GM21360 (cell line): ENCODE results near the gene LTBP2.

Experiments
- ATAC-seq: cut with Tn5 transposase; IDR thresholded peaks from one replicate; pipeline ENCODE4 v1.9.1; 2021; ENCODE audit warnings: mild to moderate bottlenecking, moderate library complexity; ENCODE audit not compliant: unreplicated experiment

Gene LTBP2

DNA sequence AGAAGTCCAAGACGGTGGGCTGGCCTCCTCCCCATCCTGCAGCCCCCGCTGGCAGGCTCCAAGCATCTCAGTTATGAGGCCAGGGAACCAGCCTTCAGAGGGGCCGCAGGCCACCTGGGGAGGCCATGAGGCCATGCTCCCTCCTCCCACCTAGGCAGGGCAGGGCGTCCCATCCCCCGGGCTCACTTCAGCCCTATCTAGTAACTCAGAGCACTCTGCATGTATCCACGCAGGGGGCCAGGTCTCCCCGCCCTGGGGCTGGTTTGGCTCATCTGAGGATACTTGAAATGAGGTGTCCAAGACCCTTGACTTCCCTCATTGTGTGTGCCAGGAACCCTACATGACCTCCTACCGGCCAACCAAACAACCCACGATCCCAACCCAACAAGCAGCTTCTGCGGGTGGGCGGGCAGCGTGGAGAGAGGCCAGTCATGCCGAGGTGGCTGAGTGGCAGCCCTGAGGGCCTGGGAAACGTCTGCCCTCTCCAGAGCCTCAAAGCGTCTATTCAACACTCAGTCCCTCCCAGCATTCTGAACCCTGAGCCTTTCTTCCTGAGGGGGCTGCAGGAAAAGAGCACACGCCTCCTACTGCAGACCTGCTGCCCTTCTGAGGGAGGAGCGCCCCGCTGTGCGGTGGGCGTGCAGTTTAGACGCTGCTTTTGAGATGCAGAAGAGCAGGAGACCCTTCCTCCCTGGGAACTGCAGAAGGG, 101.7 kb downstream of the LTBP2 start:
- no peak for ATAC-seq

DNA sequence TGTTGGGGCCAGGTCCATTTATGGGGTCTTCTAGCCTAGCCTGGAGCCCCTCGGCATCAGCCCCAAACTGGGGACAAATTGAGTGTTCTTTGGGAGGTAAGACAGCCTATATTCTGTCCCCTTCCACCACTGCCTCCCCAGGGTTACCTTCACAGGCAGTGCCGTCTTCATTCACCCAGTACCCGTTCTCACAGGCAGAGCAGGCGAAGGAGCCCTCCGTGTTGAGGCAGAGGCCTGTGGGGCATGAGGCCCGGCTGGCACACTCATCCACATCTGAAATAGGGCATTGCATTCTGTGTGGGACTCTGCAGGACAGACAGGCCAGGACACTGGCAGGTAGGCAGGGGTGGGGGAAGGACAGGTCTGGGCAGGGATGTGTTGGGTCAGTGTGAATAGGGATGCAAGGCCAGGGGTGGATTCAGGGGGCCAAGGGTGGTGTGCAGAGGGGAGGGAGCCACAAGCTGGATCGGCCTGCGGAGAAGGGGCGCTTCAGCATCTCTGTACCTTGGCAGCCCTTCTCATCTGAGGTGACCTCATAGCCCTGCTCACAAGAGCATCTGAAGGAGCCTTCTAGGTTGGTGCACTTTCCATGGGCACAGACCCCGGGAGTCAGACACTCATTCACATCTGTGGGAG, 102.3 kb downstream of the LTBP2 start:
- no peak for ATAC-seq

DNA sequence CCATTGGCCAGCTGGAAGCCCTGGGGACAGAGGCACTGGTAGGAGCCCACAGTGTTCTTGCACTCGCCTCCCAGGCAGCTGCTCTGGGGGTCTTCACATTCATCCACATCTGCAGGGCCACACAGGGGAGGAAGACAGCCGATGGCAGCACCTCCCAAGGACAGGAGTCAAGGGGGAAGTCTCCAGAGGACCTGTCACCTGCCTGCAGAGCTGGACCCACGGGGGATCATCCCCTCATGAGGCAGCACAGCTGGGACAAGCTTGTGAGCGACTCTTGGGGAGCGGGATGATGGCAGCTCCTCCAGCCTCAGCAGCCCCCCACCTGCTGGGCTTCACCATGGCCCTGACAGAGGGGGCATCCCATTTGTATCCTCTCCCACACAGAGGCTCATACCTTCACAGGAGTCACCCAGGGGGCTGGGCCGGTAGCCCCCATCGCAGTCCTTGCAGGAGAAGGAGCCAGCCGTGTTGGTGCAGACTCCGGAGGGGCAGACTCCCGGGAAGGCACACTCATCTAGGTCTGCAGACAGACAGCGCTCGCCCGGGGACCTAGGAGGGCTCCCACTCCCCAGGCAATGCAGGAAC, 103.1 kb downstream of the LTBP2 start:
- no peak for ATAC-seq

DNA sequence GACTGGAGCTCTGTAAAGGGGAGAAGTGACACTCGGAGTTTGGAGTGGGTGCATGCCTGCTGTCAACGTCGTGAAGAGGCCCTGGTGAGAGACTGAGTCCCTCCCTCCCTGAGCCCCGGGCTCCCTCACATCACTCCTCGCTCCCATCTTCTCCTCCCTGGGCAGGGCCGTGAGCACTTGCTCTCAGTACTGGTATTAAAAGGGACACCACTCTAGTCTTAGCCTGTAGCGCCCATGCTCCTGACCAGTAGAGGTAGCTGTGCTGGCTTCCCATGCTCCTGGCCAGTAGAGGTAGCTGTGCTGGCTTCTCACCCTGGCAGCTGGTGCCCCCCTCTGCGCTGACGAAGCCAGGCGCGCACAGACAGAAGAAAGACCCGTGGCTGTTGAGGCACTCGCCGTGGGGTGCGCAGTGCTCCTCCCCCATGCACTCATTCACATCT, 103.7 kb downstream of the LTBP2 start:
- no peak for ATAC-seq

DNA sequence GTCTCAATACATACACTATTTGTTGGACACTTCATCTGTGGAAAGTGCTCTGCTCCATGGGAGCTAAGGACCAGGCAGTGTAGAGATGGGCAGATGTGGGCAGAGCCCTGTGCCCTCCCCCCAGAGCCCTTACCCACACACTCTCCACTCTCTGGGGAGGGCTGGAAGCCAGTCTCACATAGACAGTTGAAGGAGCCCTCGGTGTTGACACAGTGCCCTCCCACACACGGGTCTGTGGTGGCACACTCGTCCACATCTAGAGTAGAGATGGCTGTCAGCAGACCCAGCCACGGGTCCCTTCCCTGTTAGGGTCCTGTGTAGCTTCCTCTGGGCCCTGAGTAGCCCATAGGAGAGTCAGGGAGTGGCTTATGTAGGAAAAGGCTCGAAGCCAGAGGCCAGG, 104.2 kb downstream of the LTBP2 start:
- no peak for ATAC-seq

DNA sequence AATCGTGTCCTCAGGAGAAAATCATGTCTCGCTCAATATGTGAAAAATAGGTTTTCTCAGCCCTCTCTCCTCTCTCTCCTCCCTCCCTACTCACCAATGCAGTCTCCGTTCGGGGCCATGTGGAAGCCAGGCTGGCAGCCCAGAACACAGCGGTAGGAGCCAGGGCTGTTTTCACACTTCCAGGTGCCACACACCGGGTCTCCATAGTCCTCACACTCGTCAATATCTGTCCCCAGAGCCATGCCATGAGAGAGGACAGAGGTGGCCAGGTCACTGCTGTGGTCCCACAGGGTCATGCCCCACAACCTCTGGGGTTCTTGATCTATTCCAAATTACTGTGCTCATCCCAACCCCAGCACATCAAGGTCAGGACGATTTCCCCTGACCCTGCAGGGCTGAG, 105.0 kb downstream of the LTBP2 start:
- ATAC-seq, result no peak

DNA sequence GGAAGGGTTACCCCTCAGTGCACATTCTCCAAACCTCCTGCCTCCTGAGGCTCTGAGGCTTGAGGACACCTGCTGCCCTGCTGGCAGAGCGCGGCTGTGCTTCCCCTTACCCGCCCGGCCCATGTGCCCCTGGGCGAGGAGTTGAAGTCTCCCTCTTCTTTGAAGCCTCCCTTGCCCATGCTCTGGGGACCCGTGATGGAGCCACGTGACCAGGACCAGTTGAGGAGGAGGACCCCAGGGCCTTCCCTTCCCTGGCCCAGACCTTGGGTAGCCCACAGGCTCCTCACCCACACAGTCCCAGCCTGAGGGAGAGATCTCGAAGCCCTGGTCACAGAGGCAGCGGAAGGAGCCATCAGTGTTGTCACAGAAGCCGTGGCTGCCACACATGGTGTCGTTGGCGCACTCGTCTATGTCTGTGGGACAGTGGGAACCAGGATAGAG, 105.6 kb downstream of the LTBP2 start:
- ATAC-seq, result no peak

DNA sequence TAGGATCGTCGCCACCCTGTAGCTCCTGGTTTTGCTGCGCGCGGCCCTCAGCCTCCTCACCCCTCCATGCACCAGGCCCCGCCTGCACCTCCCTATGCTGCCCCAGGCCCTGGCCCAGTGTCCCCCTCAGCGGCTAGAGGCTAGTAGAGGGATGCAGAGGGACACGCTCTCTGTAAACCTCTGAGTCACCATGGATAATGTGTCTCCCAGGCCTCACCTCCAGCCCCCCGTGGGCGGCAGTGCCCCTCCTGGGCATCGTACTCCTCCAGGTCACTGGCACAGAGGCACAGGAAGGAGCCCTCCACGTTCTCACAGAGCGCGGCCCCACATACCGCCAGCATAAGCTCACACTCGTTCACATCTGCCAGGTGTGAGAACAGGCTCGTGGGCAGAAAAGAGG, 106.2 kb downstream of the LTBP2 start:
- no peak for ATAC-seq

DNA sequence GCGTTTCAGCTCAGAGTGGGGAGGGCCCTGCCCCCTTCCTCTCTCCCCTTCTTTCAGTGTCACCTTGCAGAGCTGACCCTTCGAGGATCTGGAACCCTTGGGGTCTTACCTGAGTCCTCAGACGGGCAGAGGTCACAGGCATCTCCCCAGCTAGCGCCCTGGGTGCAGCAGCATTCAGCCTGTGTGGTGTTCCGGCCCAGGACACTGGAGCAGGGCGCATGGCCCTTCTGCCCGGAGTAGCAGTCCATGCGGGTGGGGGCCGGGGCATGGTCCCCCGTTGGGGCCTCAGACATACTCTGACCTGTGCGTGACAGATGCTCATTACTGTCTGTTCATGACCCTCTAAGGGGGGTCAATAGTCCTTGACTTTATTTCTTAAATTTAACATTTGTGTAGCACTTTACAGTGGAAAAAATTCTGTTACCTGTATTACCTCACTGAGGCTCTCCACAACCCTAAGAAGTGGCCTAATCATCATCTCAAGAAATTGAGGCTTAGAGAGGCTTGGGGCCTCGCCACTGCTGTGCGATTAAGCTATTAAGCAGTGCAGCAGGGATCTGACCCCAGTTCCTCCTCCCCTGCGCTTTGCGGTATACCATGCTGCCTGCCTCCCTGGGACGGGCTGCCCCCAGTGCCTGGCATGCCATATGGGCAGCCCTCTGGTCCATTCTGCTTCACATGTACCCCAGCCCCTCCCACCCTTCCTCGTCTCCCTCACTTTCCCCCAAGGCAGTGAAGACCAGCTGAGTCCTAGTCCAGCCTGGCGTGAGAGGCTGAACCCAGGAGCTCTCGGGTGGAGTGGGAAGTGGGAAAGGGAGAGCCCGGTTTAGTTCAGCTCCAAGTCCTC, 106.9 kb downstream of the LTBP2 start:
- ATAC-seq, result no peak

DNA sequence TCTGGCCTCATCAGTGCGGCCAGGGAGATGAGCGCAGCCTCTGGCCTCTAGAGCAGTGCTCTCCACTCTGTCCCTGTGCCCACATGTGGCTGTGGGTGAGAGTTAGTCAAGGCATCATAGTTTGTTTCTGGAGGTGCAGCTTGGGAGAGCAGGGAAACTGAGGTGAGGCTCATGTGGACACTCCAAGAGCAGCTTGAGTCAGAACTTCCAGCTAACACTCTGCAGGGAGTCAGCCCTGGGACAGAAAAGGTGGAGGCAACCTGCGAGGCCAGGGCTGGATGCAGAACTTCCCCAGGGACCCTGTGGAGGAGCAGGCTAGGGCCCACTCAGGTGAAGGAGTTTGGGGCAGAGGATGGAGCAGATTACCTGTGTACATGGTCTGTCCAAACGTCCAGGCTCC, 107.6 kb downstream of the LTBP2 start:
- ATAC-seq, result no peak

DNA sequence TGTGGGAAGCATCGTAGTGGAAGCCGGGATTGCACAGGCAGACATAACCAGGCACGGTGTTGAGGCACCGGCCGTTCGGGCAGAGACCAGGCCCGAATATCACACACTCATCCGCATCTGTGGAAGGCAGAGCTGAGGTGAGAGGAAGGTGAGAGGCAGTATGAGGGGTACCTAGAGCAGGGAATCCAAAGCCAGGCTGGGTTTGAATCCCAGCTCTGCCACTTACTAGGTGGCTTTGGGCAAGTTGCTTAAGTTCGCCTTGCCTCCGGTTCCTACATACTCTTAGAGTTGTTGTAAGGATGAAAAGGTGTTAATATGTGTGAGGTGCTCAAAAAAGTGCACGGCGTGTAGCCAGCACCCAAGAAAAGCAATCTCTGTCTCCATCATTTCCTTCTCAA, 108.1 kb downstream of the LTBP2 start:
- no peak for ATAC-seq

DNA sequence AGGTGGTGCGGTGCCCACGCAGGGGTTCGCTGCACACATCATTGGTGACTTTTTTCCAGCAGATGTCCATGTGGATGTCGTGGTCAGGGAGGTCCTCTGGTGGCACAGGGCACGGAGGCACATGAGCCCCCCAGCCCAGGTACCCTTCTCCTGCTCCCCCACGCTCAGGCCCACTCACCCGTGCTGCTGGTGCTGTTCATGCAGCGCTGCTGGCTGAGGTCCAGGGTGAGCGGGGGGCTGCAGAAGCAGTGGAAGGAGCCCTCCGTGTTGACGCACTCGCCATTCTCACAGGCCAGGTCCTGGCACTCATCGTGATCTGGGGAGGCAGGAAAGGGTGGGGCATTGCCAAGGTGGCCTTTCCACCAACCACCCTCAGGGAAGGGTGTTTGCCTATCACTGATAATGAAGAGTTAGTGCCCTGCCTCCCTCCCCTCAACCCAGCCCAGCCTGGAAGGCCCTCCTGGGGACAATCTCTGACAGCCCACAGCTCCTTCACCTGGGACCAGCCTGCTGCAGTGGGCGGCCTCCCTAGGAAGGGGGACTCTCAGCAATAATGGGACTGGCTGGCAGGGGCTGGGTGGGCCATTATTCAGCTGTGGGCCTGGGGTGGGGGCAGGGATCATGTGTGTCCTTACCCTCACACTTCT, 108.6 kb downstream of the LTBP2 start:
- ATAC-seq, result no peak

DNA sequence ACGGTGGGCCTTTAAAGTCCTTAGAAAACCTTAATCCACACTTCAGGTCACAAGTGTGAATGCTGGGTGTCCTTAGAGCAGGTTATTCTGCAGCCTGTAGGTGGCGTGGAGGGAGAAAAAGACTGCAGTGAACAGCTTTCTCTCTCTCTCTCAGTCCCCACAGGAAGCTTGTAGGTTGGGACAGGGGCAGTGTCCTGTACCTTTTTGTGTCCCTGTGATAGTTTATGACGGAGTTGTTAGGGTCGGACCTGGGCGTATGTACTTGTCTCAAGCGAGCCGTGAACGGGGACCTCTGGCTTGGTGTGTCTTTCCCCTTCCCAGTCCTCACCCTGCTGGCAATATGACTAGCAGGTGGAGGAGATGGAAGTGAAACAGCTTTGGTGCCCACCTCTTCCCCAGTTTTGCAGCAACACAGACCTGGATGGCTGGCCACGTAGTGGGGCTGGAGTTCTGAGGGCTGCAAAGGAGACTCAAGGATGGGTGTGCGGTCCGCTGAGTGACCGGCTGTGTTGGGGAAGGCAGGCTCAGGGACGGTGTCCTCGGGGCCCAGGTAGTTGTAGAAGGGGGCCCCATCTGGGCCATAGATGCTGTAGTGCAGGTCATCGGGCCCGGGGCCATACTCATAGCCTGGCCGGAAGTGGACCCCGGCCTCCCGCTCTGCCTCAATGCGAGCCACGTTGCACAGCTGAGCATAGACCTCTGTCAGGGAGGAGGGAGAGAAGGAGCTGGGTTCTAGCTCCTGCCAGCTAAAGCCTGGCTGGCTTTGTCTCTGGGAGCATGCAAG, 109.6 kb downstream of the LTBP2 start:
- ATAC-seq, result no peak

DNA sequence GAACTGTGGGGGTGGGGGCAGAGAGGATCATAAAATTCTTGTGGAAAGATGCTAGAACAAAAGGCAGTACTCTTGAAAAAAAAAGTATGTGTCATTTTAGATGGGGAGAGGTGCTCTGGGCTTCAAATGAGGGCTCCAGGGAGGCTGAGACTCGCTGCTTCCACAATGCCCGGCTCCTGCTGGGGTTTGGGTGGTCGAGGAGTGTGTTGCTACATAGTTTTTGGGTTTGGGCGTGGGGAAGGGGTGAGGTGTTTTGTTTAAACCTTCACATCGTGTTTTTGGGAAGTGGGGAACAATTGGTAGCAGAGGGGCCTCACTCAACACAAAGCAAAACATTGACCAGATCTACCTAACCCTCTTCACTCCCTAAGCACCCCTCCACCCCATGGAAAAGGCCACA, 110.3 kb downstream of the LTBP2 start:
- no peak for ATAC-seq

DNA sequence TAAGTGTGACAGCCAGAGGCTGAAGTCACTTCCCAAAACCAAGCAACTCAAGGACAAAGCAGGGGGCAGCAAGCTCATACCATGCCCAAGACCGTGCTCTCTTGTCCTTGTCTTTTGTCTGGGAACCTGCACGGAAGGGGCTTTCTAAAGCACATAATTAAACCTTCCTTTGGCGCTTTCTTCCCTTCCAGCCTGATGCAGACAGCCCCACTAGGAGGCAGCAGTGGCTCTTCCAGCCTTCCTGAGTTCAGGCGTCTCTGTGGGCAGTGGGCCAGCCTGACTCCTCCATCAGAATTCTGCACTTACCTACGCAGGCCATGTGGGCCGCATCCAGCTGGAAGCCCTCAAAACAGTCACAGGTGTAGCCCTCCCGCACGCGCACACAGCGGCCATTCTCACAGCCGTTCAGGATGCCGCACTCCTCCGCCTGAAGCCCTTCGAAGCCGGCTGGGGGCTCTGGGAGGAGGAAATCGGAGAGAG, 110.9 kb downstream of the LTBP2 start:
- no peak for ATAC-seq

DNA sequence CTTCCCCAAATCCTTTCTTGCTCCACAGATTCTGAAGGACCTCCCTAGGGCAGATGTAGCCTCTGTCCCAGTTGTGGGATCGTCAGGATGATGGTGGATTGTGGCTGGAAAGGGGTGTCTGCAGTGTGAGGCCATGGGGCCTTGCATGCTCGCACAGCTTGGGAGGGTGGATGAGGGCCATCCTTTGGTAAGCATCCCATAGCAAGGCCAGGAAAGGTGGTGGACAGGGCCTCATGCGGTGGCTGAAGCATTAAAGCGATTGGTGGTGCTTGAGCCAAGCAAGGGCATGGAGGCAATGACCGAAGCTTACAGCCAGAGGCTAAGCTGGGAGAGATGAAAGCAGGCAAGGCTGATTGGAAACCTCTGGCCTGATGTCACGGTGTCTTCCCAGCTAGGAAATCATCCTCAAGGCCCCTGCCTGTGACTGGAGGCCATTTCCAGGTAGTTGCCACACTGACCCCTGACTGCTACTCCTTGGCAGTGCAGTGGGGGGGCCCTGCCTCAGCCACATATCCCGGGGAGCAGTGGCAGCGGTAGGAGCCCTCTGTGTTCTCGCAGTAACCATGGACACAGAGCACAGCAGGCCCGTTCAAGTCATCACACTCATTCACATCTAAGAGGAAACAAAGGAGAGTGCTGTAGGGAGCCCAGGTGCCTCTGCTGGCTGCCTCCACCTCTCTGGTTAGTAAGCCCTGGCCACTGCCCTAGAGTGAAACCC, 111.5 kb downstream of the LTBP2 start:
- ATAC-seq, result no peak

DNA sequence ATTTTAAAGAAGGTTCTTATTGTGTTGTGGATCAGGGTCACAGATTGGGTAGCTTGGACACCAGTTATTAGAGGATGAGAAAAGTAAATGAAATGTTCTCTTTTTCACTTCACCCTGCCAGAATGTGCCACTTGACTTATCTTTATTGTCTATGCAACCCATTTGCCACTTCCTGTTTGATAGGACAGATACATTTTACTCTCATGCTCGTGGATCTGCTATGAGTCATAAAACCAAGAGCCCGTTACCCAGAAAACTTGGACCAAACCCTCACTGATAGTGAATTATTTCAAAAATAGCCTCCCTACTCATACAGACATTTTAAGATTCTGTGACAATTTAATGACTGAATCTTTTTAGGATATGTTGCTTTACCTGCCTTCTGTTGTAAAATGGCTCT, 116.7 kb downstream of the LTBP2 start:
- ATAC-seq, result no peak

DNA sequence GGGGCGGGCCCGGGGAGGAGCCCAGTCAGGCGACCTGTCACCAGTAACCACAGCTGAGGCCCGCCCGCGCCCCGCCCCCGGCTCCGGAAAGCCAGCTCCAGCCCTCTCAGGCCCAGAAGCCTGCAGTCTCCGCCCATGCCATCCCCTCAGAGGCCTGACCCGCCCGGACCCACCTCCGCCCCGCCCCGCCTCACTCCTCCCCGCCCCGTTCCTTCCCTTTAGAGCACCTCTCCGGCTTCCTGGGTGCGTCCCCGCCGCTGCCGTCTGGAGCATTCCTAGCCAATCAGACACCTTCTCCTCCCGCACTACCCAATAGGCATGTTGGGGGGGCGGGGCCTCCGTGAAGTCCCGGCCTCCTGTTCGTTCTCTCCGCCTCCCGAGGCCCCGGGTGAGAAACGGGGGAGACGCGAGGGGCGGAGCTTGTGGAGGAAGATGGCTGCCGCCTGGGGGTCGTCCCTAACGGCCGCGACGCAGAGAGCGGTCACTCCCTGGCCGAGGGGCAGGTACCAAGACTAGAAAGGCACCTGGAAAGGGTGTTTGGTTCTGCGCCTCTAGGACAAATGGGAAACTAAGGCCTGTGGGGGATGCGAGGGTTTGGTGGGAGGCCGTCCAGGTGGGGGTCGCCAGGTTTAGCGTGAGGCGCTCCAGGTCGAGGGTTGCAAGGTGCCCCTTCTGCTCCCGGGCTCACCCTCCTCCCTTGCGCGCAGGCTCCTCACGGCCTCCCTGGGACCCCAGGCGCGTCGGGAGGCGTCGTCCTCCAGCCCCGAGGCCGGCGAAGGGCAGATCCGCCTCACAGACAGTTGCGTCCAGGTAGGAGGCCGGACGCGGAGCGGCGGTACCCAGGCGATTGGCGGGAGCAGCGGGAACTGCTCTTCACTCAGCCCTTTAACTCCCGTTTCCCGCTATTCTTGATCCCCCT, 118.4 kb downstream of the LTBP2 start, which contains the start of gene ISCA2:
Gene ISCA2 (plus strand): TSS at position 423 of the 919 bp plus-strand sequence. CDS start 10 bp downstream, at position 433.
- ATAC-seq, result peak; percentile 83
